Nephron (organoid): Measurements from ENCODE around the gene WDFY3.

Experiments
- H3K27ac Mint-ChIP-seq, 3 experiments: 2 replicates each; pipeline ENCODE4 v1.8.0; 2020; ENCODE audit warnings: mixed read lengths in 3 of 3, mild to moderate bottlenecking in 2 of 3, moderate library complexity in 1 of 3
- H3K27me3 Mint-ChIP-seq: 2 replicates; pipeline ENCODE4 v1.8.0; 2021; ENCODE audit warnings: low read depth, mild to moderate bottlenecking, moderate library complexity, mixed read lengths
- H3K36me3 Mint-ChIP-seq: 2 replicates; pipeline ENCODE4 v1.8.0; 2020; ENCODE audit warnings: low read depth, mixed read lengths
- H3K4me1 Mint-ChIP-seq: 2 replicates; pipeline ENCODE4 v1.8.0; 2020; ENCODE audit warnings: mixed read lengths
- H3K4me3 Mint-ChIP-seq, 3 experiments: 2 replicates each; pipeline ENCODE4 v1.8.0; 2020; ENCODE audit warnings: mild to moderate bottlenecking in 3 of 3, mixed read lengths in 3 of 3, moderate library complexity in 2 of 3
- H3K9me3 Mint-ChIP-seq: 2 replicates; pipeline ENCODE4 v1.8.0; 2020; ENCODE audit warnings: mixed read lengths
- TF ChIP-seq, protein P1 (sequence below), 3 experiments: fragments of 200-600 bp; sonication (generic); IDR thresholded peaks; one replicate each; pipeline ENCODE4 v1.5.0; 2021; ENCODE audit warnings: antibody characterized with exemption in 3 of 3; ENCODE audit not compliant: unreplicated experiment in 3 of 3

Gene WDFY3

DNA sequence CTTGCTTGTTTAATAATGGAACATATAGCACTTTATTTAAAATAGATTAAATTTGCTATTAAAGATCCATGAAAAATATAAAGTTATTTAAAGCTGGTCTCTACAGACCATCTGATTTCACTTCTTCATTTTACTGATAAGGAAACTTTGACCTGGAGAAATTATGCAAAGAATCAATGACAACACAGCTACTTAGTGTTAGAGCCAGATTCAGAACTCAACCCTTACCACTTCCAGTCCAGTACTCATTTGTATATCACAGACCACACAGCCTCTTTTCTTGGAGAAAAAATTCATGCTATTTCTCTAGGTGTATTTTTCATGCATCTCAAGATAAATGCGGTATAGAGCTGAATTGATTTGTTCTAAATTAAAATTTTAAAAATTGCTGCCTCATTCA lies 34.0 kb downstream of the WDFY3 start:
- H3K36me3 Mint-ChIP-seq: peaks cover 26% of the 10 kb centered on the region
- no peaks in the 10 kb centered on the region for H3K4me1 Mint-ChIP-seq
- TF ChIP-seq, protein P1, sequence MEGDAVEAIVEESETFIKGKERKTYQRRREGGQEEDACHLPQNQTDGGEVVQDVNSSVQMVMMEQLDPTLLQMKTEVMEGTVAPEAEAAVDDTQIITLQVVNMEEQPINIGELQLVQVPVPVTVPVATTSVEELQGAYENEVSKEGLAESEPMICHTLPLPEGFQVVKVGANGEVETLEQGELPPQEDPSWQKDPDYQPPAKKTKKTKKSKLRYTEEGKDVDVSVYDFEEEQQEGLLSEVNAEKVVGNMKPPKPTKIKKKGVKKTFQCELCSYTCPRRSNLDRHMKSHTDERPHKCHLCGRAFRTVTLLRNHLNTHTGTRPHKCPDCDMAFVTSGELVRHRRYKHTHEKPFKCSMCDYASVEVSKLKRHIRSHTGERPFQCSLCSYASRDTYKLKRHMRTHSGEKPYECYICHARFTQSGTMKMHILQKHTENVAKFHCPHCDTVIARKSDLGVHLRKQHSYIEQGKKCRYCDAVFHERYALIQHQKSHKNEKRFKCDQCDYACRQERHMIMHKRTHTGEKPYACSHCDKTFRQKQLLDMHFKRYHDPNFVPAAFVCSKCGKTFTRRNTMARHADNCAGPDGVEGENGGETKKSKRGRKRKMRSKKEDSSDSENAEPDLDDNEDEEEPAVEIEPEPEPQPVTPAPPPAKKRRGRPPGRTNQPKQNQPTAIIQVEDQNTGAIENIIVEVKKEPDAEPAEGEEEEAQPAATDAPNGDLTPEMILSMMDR (IDR thresholded peaks at IDR 0.05; ENCODE audit: unreplicated experiment in 3 of 3): no peak
- H3K27me3 Mint-ChIP-seq: no peaks in the 10 kb centered on the region
- no peak overlapping the region for H3K27ac Mint-ChIP-seq
- H3K9me3 Mint-ChIP-seq: peaks cover 2% of the 10 kb centered on the region
- H3K4me3 Mint-ChIP-seq: no peak overlapping the region

DNA sequence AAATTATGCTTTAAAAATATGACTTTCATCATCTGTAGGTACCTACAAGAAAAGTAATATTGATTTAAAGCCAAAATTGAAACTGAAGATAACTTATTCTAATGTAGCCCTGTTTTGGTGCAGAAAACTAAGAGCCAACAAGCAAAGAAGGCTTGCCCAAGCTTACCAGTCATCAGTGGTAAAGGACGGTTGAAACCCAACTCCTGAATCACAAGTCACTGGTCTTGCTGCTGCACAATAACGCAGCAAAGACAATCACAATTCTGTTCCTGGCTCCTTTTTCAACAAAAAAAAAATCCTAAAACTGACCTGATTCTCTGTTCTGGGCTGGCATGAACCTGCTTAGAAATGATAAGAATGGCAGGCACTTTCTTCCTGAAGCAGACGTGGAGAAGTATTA lies 34.5 kb downstream of the WDFY3 start:
- H3K27me3 Mint-ChIP-seq: no peaks in the 10 kb centered on the region
- H3K27ac Mint-ChIP-seq: no peak overlapping the region
- peaks cover 2% of the 10 kb centered on the region for H3K9me3 Mint-ChIP-seq
- H3K4me1 Mint-ChIP-seq: no peaks in the 10 kb centered on the region
- H3K4me3 Mint-ChIP-seq: no peak overlapping the region
- peaks cover 31% of the 10 kb centered on the region for H3K36me3 Mint-ChIP-seq
- TF ChIP-seq, protein P1 (IDR thresholded peaks at IDR 0.05; ENCODE audit: unreplicated experiment in 3 of 3): no peak

DNA sequence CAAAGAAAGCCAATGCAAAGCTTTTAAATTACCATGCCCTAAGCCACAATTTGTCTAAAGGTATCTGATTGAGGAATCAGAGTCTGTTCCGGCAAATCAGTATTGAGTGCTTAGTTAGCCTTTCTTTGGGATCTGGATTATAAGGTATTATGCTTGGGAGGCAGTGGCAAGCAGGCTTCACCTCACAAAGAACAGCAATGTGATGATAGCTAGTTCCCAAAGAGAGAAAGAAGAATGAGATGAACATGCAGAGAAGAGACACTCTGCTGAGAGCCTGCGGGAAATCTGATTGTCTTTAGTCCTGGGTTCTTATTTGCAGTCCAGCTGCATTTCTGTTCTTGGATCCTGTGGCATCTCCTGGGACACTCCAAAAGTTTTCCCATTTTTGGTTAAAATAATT lies 35.2 kb downstream of the WDFY3 start:
- H3K4me1 Mint-ChIP-seq: no peaks in the 10 kb centered on the region
- H3K27ac Mint-ChIP-seq: no peak overlapping the region

DNA sequence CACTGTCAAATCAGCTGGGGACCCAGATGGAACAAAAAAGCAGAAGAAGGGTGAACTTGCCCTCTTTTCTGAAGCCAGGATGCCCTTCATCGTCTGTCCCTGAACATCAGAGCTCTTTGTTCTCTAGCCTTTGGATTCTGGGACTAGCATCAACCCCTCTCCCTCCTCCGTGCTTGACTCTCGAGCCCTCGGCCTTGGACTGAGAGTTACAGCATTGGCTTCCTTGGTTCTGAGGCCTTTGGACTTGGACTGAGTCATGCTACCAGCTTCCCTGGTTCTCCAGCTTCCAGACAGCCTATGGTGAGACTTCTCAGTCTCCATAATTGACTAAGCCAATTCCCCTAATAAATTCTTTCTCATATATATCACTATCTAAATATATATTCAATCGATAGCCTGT lies 38.4 kb downstream of the WDFY3 start:
- Mint-ChIP-seq H3K4me3 (no peak overlapping the region), H3K4me1 (no peaks in the 10 kb centered on the region), H3K27ac (no peak overlapping the region), H3K36me3 (peaks cover 34% of the 10 kb centered on the region), H3K27me3 (no peaks in the 10 kb centered on the region), H3K9me3 (no peaks in the 10 kb centered on the region)
- TF ChIP-seq, protein P1 (IDR thresholded peaks at IDR 0.05; ENCODE audit: unreplicated experiment in 3 of 3): no peak

More for the DNA sequence above, 35.2 kb downstream of the WDFY3 start:
- H3K36me3 Mint-ChIP-seq: peaks cover 34% of the 10 kb centered on the region
- no peaks in the 10 kb centered on the region for H3K9me3 Mint-ChIP-seq
- H3K4me3 Mint-ChIP-seq: no peak overlapping the region
- TF ChIP-seq, protein P1 (IDR thresholded peaks at IDR 0.05; ENCODE audit: unreplicated experiment in 3 of 3): no peak
- H3K27me3 Mint-ChIP-seq: no peaks in the 10 kb centered on the region

DNA sequence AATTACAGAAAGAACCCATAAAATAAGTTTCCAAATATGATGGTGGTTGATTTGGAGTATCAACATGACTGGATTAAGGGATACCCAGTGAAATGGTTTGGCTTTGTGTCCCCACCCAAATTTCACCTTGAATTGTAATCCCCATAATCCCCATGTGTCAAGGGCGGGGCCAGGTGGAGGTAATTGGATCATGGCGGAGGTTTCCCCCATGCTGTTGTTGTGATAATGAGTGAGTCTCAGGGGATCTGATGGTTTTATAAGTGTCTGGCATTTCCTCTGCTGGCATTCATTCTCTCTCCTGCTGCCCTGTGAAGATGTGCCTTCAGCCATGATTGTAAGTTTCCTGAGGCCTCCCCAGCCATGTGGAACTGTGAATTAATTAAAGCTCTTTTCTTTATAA lies 39.1 kb downstream of the WDFY3 start:
- peaks cover 34% of the 10 kb centered on the region for H3K36me3 Mint-ChIP-seq

DNA sequence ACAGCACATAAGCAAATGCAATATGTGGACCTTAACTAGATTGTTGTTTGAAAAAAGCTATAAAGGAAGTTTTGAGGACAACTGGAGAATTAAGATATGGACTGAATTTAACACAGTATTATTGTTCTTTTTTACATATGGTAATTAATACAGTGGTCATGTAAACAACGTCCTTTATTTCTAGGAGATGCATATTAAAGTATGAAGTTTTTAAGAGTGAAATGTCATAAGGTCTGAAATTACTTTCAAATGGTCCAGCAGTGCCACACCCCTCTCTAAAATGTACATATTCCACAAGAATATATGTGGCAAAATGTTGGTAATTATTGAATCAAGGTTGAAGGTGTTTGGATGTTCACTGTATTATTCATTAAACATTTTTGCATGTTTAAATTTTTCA lies 40.9 kb downstream of the WDFY3 start:
- Mint-ChIP-seq H3K4me1 (no peaks in the 10 kb centered on the region), H3K4me3 (no peak overlapping the region), H3K27ac (no peak overlapping the region), H3K27me3 (no peaks in the 10 kb centered on the region), H3K9me3 (no peaks in the 10 kb centered on the region), H3K36me3 (peaks cover 39% of the 10 kb centered on the region)
- TF ChIP-seq, protein P1 (IDR thresholded peaks at IDR 0.05; ENCODE audit: unreplicated experiment in 3 of 3): no peak

More for the DNA sequence above, 39.1 kb downstream of the WDFY3 start:
- TF ChIP-seq, protein P1 (IDR thresholded peaks at IDR 0.05; ENCODE audit: unreplicated experiment in 3 of 3): no peak
- no peaks in the 10 kb centered on the region for H3K9me3 Mint-ChIP-seq
- H3K27me3 Mint-ChIP-seq: no peaks in the 10 kb centered on the region
- H3K4me1 Mint-ChIP-seq: no peaks in the 10 kb centered on the region
- H3K4me3 Mint-ChIP-seq: no peak overlapping the region
- H3K27ac Mint-ChIP-seq: no peak overlapping the region
